HepG2 (cell line): ENCODE data around the gene OMD. TPM values are rescaled to one million over a fixed set of nuclear protein-coding genes. Genes with fewer than 3 reads are reported as not detected.

ENCODE experiments used
- ATAC-seq: fragments of 200-7000 bp; cut with Tn5 transposase; 3 replicates; pipeline ENCODE4 v1.9.1; 2020; ENCODE audit warnings: mild to moderate bottlenecking, moderate library complexity
- BruUV-seq: library from RNA; stranded (reverse); fragments of 400-500 nt; replicated peaks from 2 replicates; lab custom pipeline; 2021; lab: Mats Ljungman, UMichigan
- CTCF ChIA-PET: fragments of 300-600 bp; formaldehyde crosslinking; extraction: SDS; loops from one replicate; lab custom pipeline; 2021; ENCODE audit warnings: low total read pairs, inconsistent platforms, low intra/inter-chr PET ratio; lab: Yijun Ruan, JAX
- POLR2A ChIA-PET: fragments of 350-600 bp; sonication (Branson Sonifier 250); formaldehyde crosslinking; loops from one replicate; lab custom pipeline; 2020; ENCODE audit warnings: antibody characterized with exemption, inconsistent platforms; lab: Yijun Ruan, JAX
- DNase-seq: peaks from one replicate; pipeline ENCODE4 v3.0.0-alpha.2; 2015; ENCODE audit warnings: low spot score
- FAIRE-seq: peaks from 3 replicates; lab custom pipeline; 2011; peaks lifted over from hg19 to GRCh38; lab: Jason Lieb, UNC
- H2AFZ ChIP-seq: one replicate; pipeline ENCODE4 v1.6.1; 2011; ENCODE audit warnings: low read length, inconsistent platforms
- H3K27ac ChIP-seq: fragments of 300-600 bp; 3 replicates; pipeline ENCODE4 v1.8.0; 2011; ENCODE audit warnings: mixed run types, mild to moderate bottlenecking, mixed read lengths, low read length, inconsistent platforms; ENCODE audit not compliant: insufficient read depth; ENCODE audit errors: extremely low read length
- H3K27me3 ChIP-seq, 2 experiments: fragments of 200-600 bp in 1 of 2; 2 replicates in 1 of 2; 3 replicates in 1 of 2; pipeline versions ENCODE4 v1.6.0 to v1.8.0; 2011; ENCODE audit warnings: low read length in 2 of 2, mild to moderate bottlenecking in 2 of 2, moderate library complexity in 2 of 2, inconsistent platforms in 1 of 2; ENCODE audit not compliant: insufficient read depth in 2 of 2, control insufficient read depth in 1 of 2
- H3K36me3 ChIP-seq, 2 experiments: fragments of 200-600 bp in 1 of 2; replicated peaks in 1 of 2; 2 replicates in 1 of 2; 3 replicates in 1 of 2; pipeline versions ENCODE4 v1.5.1 to v1.8.0; 2011; ENCODE audit warnings: low read length in 2 of 2, inconsistent platforms in 1 of 2; ENCODE audit not compliant: insufficient read depth in 2 of 2, control insufficient read depth in 1 of 2
- H3K4me1 ChIP-seq: 2 replicates; pipeline ENCODE4 v1.5.1; 2012; ENCODE audit warnings: low read length, inconsistent platforms; ENCODE audit not compliant: insufficient read depth
- H3K4me2 ChIP-seq: 2 replicates; pipeline ENCODE4 v1.6.0; 2011; ENCODE audit warnings: low read depth, low read length, inconsistent platforms
- H3K4me3 ChIP-seq, 3 experiments: fragments of 200-600 bp in 1 of 3; sonication (generic), shearing (Covaris generic) in 1 of 3; replicated peaks in 1 of 3; 2 replicates each; pipeline ENCODE4 v1.5.1; 2011 to 2016; ENCODE audit warnings: low read length in 3 of 3, inconsistent platforms in 2 of 3, low read depth in 2 of 3, mild to moderate bottlenecking in 2 of 3, control low read depth in 1 of 3, mixed read lengths in 1 of 3; ENCODE audit not compliant: insufficient read depth in 1 of 3
- H3K79me2 ChIP-seq: one replicate; pipeline ENCODE4 v1.6.1; 2011; ENCODE audit warnings: low read length, inconsistent platforms; ENCODE audit not compliant: insufficient read depth
- H3K9ac ChIP-seq: 2 replicates; pipeline ENCODE4 v1.6.0; 2011; ENCODE audit warnings: mild to moderate bottlenecking, low read depth, low read length, inconsistent platforms; ENCODE audit not compliant: insufficient read depth
- H3K9me3 ChIP-seq: 2 replicates; pipeline ENCODE4 v1.5.1; 2012; ENCODE audit warnings: mild to moderate bottlenecking, low read length
- H4K20me1 ChIP-seq: 2 replicates; pipeline ENCODE4 v1.6.0; 2011; ENCODE audit warnings: inconsistent platforms, mild to moderate bottlenecking, low read length, moderate library complexity; ENCODE audit not compliant: insufficient read depth
- CBX5 ChIP-seq: sonication (generic); formaldehyde crosslinking; IDR thresholded peaks from 2 replicates; pipeline ENCODE4 v1.4.0; 2020; ENCODE audit warnings: missing genetic modification reagents, borderline replicate concordance
- HNF4G ChIP-seq, 2 experiments: sonication (generic) in 1 of 2; formaldehyde crosslinking in 1 of 2; IDR thresholded peaks; 2 replicates each; pipeline versions ENCODE4 v1.4.0 to v1.6.1; 2011 to 2020; ENCODE audit warnings: borderline replicate concordance in 2 of 2, low read depth in 2 of 2, mild to moderate bottlenecking in 2 of 2, low read length in 1 of 2, missing genetic modification reagents in 1 of 2, moderate library complexity in 1 of 2
- KAT2B ChIP-seq: fragments of 150-350 bp; IDR thresholded peaks from 2 replicates; pipeline ENCODE4 v1.6.1; 2014; ENCODE audit warnings: low read depth, low read length, borderline replicate concordance
- NKX3-1 ChIP-seq: sonication (generic); formaldehyde crosslinking; IDR thresholded peaks from 2 replicates; pipeline ENCODE4 v1.5.0; 2020; ENCODE audit warnings: missing genetic modification reagents
- PHF21A ChIP-seq: sonication (generic); formaldehyde crosslinking; IDR thresholded peaks from 2 replicates; pipeline ENCODE4 v1.5.0; 2020; ENCODE audit warnings: mild to moderate bottlenecking, missing genetic modification reagents
- REST ChIP-seq, 2 experiments: IDR thresholded peaks; 2 replicates each; pipeline ENCODE4 v1.6.1; 2011 to 2012; ENCODE audit warnings: low read length in 2 of 2, borderline replicate concordance in 1 of 2, low read depth in 1 of 2, mild to moderate bottlenecking in 1 of 2, moderate library complexity in 1 of 2
- SNAPC5 ChIP-seq: sonication (generic); formaldehyde crosslinking; IDR thresholded peaks from 2 replicates; pipeline ENCODE4 v1.8.1; 2023; ENCODE audit warnings: mild to moderate bottlenecking, missing genetic modification reagents, borderline replicate concordance
- TARDBP ChIP-seq: sonication (generic); formaldehyde crosslinking; IDR thresholded peaks from 2 replicates; pipeline ENCODE4 v1.8.0; 2022; ENCODE audit warnings: mild to moderate bottlenecking, missing genetic modification reagents
- TBP ChIP-seq: sonication (generic); formaldehyde crosslinking; IDR thresholded peaks from 2 replicates; pipeline ENCODE4 v1.5.0; 2020; ENCODE audit warnings: missing genetic modification reagents
- TEAD3 ChIP-seq: optimal IDR thresholded peaks from 2 replicates; pipeline ENCODE3; 2016; ENCODE audit warnings: borderline replicate concordance
- ZFP90 ChIP-seq: sonication (generic); formaldehyde crosslinking; IDR thresholded peaks from 2 replicates; pipeline ENCODE4 v1.8.0; 2022; ENCODE audit warnings: missing genetic modification reagents, mild to moderate bottlenecking, inconsistent platforms, borderline replicate concordance
- ZNF235 ChIP-seq: sonication (generic); formaldehyde crosslinking; IDR thresholded peaks from 2 replicates; pipeline ENCODE4 v1.8.1; 2023; ENCODE audit warnings: mild to moderate bottlenecking, missing genetic modification reagents, borderline replicate concordance
- ZNF558 ChIP-seq: sonication (generic); formaldehyde crosslinking; IDR thresholded peaks from 2 replicates; pipeline ENCODE4 v1.9.0; 2022; ENCODE audit warnings: mild to moderate bottlenecking, missing genetic modification reagents, borderline replicate concordance
- ZNF740 ChIP-seq: sonication (generic); formaldehyde crosslinking; IDR thresholded peaks from 2 replicates; pipeline ENCODE4 v1.4.0; 2020; ENCODE audit warnings: missing genetic modification reagents
- WGBS: methylation state at CpG from one replicate; pipeline ENCODE4 v1.1.6; 2017; ENCODE audit warnings: low lambda C conversion rate; 5-methylcytosine and 5-hydroxymethylcytosine counted together
- in situ Hi-C: cut with HindIII; loops from 2 replicates; pipeline ENCODE4 v1.10.0; 2017; ENCODE audit warnings: low pct_unique_long_range_greater_than_20kb; ENCODE audit not compliant: extremely low pct_ligation_motif_present
- intact Hi-C: fragments of 100-400 bp; cut with micrococcal nuclease; formaldehyde crosslinking; loops from one replicate; pipeline ENCODE4 v1.10.0; 2022; ENCODE audit not compliant: unreplicated experiment
- polyA plus RNA-seq, 8 experiments: library from polyadenylated mRNA; depleted of rRNA in 3 of 8; stranded (reverse) in 7 of 8; unstranded in 1 of 8; fragments of >200 nt; fragmentation: Illumina TruSeq in 4 of 8; extraction: Trizol in 4 of 8; gene quantifications; 2 replicates each; pipeline versions ENCODE4 v1.2.1 to v1.2.3, GENCODE V29; 2011 to 2016; ENCODE audit warnings: low read depth in 4 of 8, missing spikeins in 1 of 8, mixed read lengths in 1 of 8; ENCODE audit not compliant: insufficient read depth in 1 of 8
- total RNA-seq, 5 experiments: library from RNA; depleted of rRNA; stranded (reverse); fragments of >200 nt; fragmentation: Illumina TruSeq; extraction: Trizol; gene quantifications; 2 replicates each; pipeline ENCODE4 v1.2.3, GENCODE V29; 2016; ENCODE audit warnings: low read depth in 1 of 5
- TF ChIP-seq, protein P1 (sequence below): sonication (generic); formaldehyde crosslinking; IDR thresholded peaks from 2 replicates; pipeline ENCODE4 v1.5.0; 2020; ENCODE audit warnings: mild to moderate bottlenecking, missing genetic modification reagents
- TF ChIP-seq, protein P2 (sequence below): sonication (generic); formaldehyde crosslinking; IDR thresholded peaks from 2 replicates; pipeline ENCODE4 v1.4.0; 2020; ENCODE audit warnings: mild to moderate bottlenecking, low read depth, missing genetic modification reagents

Gene OMD
- total and polyA plus RNA-seq, 2 of the 13 experiments (the other 11 are each of a cell fraction or from before 2014, with no cell fraction given) = not detected

GRCh38 chr9:92385477-92385876 lies 38.8 kb downstream of the OMD start:
- H3K27me3 ChIP-seq = no peaks in the 10 kb centered on the region
- intact Hi-C loops (no loop called here), in situ Hi-C loops (no loop called here)
- H3K79me2 ChIP-seq = no peaks in the 10 kb centered on the region
- DNase-seq (no peak), FAIRE-seq (no peak), ATAC-seq (no peak)
- H4K20me1 ChIP-seq = no peaks in the 10 kb centered on the region
- CTCF ChIA-PET = no interaction called here
- H3K4me1 ChIP-seq = no peaks in the 10 kb centered on the region
- H3K36me3 ChIP-seq = no peaks in the 10 kb centered on the region
- POLR2A ChIA-PET = no interaction called here
- no peak overlapping the region for H3K9ac ChIP-seq
- BruUV-seq = no TSS peak
- no peak overlapping the region for H2AFZ ChIP-seq
- no peak overlapping the region for H3K27ac ChIP-seq
- H3K4me2 ChIP-seq = no peak overlapping the region
- H3K4me3 ChIP-seq = no peak overlapping the region
- 79% methylated on average over 6 of the region's 6 CpGs for WGBS
- H3K9me3 ChIP-seq = no peaks in the 10 kb centered on the region
- TF ChIP-seq TEAD3 (CRISPR knock-in tag) (no peak), CBX5 (CRISPR knock-in tag) (no peak), PHF21A (CRISPR knock-in tag) (no peak), NKX3-1 (CRISPR knock-in tag) (no peak), REST (IDR thresholded peaks at IDR 0.05; ENCODE audit: borderline replicate concordance in 1 of 2, low read depth in 1 of 2, low read length in 2 of 2) (no peak), TARDBP (no peak), KAT2B (no peak), ZFP90 (no peak), SNAPC5 (CRISPR knock-in tag) (no peak), TBP (CRISPR knock-in tag) (no peak), ZNF740 (CRISPR knock-in tag) (no peak), ZNF558 (no peak), ZNF235 (CRISPR knock-in tag) (no peak), HNF4G (IDR thresholded peaks at IDR 0.05; ENCODE audit: borderline replicate concordance, low read depth, low read length) (no peak), HNF4G (CRISPR knock-in tag; IDR thresholded peaks at IDR 0.05; ENCODE audit: borderline replicate concordance, low read depth) (no peak)
- TF ChIP-seq, protein P1, sequence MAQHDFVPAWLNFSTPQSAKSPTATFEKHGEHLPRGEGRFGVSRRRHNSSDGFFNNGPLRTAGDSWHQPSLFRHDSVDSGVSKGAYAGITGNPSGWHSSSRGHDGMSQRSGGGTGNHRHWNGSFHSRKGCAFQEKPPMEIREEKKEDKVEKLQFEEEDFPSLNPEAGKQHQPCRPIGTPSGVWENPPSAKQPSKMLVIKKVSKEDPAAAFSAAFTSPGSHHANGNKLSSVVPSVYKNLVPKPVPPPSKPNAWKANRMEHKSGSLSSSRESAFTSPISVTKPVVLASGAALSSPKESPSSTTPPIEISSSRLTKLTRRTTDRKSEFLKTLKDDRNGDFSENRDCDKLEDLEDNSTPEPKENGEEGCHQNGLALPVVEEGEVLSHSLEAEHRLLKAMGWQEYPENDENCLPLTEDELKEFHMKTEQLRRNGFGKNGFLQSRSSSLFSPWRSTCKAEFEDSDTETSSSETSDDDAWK (CRISPR knock-in tag) = no peak
- TF ChIP-seq, protein P2, sequence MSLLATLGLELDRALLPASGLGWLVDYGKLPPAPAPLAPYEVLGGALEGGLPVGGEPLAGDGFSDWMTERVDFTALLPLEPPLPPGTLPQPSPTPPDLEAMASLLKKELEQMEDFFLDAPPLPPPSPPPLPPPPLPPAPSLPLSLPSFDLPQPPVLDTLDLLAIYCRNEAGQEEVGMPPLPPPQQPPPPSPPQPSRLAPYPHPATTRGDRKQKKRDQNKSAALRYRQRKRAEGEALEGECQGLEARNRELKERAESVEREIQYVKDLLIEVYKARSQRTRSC (CRISPR knock-in tag) = no peak
